Retinal pigment epithelial cell (primary cell): Measurements from ENCODE around the gene ZNF124.
"Not testable (repeated sequence)": the region's sequence is repeated elsewhere in the genome, so short reads cannot be mapped to it uniquely, and the experiment has no call there.

Experiments
- DNase-seq: peaks from one replicate; pipeline ENCODE4 v3.0.0-alpha.2; 2010; ENCODE audit warnings: low read depth
- H3K4me3 ChIP-seq: 2 replicates; pipeline ENCODE4 v1.5.1; 2011; ENCODE audit warnings: mild to moderate bottlenecking, low read length, control low read depth, moderate library complexity
- CTCF ChIP-seq: conservative IDR thresholded peaks from 2 replicates; pipeline ENCODE4 v1.5.1; 2011; ENCODE audit warnings: low read depth, low read length, control low read depth, inconsistent platforms

ZNF124 gene

GRCh38 chr1:247145279-247145678 lies 26.5 kb downstream of the ZNF124 start:
- no peak overlapping the region for H3K4me3 ChIP-seq
- no peak for DNase-seq
- no peak for TF ChIP-seq CTCF

- not testable (repeated sequence) for DNase-seq, H3K4me3 ChIP-seq
These were observed 32.3 kb downstream of the ZNF124 start for GRCh38 chr1:247139557-247139956.

GRCh38 chr1:247131236-247131635 lies 40.6 kb downstream of the ZNF124 start:
- no peak for TF ChIP-seq CTCF
- DNase-seq = no peak
- no peak overlapping the region for H3K4me3 ChIP-seq

GRCh38 chr1:247127519-247128282 lies 44.1 kb downstream of the ZNF124 start:
- H3K4me3 ChIP-seq = peak overlapping the region; percentile 32

GRCh38 chr1:247126601-247127000 lies 45.2 kb downstream of the ZNF124 start:
- not testable (repeated sequence) for DNase-seq, H3K4me3 ChIP-seq

More at GRCh38 chr1:247127519-247128282, 44.1 kb downstream of the ZNF124 start:
- DNase-seq = not testable (repeated sequence)

- not testable (repeated sequence) for H3K4me3 ChIP-seq, DNase-seq
These were observed 45.7 kb downstream of the ZNF124 start for GRCh38 chr1:247126166-247126565.

- H3K4me3 ChIP-seq = no peak overlapping the region
- no peak for TF ChIP-seq CTCF
- no peak for DNase-seq
These were observed 50.4 kb downstream of the ZNF124 start for GRCh38 chr1:247121382-247121781.

- H3K4me3 ChIP-seq, DNase-seq: not testable (repeated sequence)
These were observed 51.5 kb downstream of the ZNF124 start for GRCh38 chr1:247120408-247120668.

GRCh38 chr1:247119600-247120407 lies 52.0 kb downstream of the ZNF124 start:
- no peak for TF ChIP-seq CTCF
- no peak overlapping the region for H3K4me3 ChIP-seq
- DNase-seq = no peak
